Large intestine (tissue), 3 donors: ENCODE measurements around the gene RGS19. TPM values are rescaled to one million over a fixed set of nuclear protein-coding genes. Genes with fewer than 3 reads are reported as not detected.

Experiments
- DNase-seq, 2 donors: peaks; one replicate each; pipeline versions ENCODE4 v3.0.0 to v3.0.0-alpha.2; 2013
- H3K27ac ChIP-seq: one replicate; pipeline ENCODE4 v1.5.1; 2013; ENCODE audit warnings: low read length
- H3K27me3 ChIP-seq: 2 replicates; pipeline ENCODE4 v1.6.1; 2013; ENCODE audit warnings: low read length; ENCODE audit not compliant: control insufficient read depth, insufficient read depth
- H3K36me3 ChIP-seq: 2 replicates; pipeline ENCODE4 v1.6.1; 2013; ENCODE audit warnings: low read length; ENCODE audit not compliant: control insufficient read depth, insufficient read depth
- H3K4me1 ChIP-seq: one replicate; pipeline ENCODE4 v1.6.1; 2013; ENCODE audit warnings: low read length; ENCODE audit not compliant: control insufficient read depth, insufficient read depth
- H3K4me3 ChIP-seq: one replicate; pipeline ENCODE4 v1.5.1; 2013; ENCODE audit warnings: low read length
- H3K9me3 ChIP-seq: one replicate; pipeline ENCODE4 v1.6.1; 2013; ENCODE audit warnings: mild to moderate bottlenecking, low read depth, low read length, moderate library complexity; ENCODE audit not compliant: control insufficient read depth
- WGBS: methylation state at CpG from one replicate; pipeline ENCODE4 v1.1.5; 2013; ENCODE audit warnings: low lambda C conversion rate; ENCODE audit not compliant: insufficient coverage; 5-methylcytosine and 5-hydroxymethylcytosine counted together
- polyA plus RNA-seq: library from polyadenylated mRNA; unstranded; fragments of 120-200 nt; gene quantifications from one replicate; pipeline ENCODE4 v1.2.1, GENCODE V29; 2013

Gene RGS19
- polyA plus RNA-seq, 1 donor, result 5.9 TPM

- Histone ChIP-seq H3K27ac (no peak overlapping the region), H3K9me3 (peaks cover 7% of the 10 kb centered on the region), H3K27me3 (peaks cover 82% of the 10 kb centered on the region), H3K36me3 (peaks cover 30% of the 10 kb centered on the region), H3K4me3 (no peak overlapping the region), H3K4me1 (peaks cover 18% of the 10 kb centered on the region)
- no CpG with 5 or more reads among the region's 36 CpGs for WGBS
- no peak for DNase-seq
These were observed 41.7 kb downstream of the RGS19 start for GRCh38 chr20:64037498-64038213.

GRCh38 chr20:64037199-64037497 is 42.2 kb downstream of the RGS19 start:
- Histone ChIP-seq H3K36me3 (peaks cover 35% of the 10 kb centered on the region), H3K4me3 (no peak overlapping the region), H3K27me3 (peaks cover 81% of the 10 kb centered on the region), H3K9me3 (peaks cover 7% of the 10 kb centered on the region), H3K27ac (no peak overlapping the region), H3K4me1 (peaks cover 18% of the 10 kb centered on the region)
- no peak for DNase-seq
- no CpG with 5 or more reads among the region's 3 CpGs for WGBS

GRCh38 chr20:64036346-64037198 is 42.7 kb downstream of the RGS19 start:
- H3K27ac ChIP-seq, result no peak overlapping the region
- peaks cover 7% of the 10 kb centered on the region for H3K9me3 ChIP-seq
- DNase-seq, result no peak
- WGBS, result no CpG with 5 or more reads among the region's 17 CpGs
- H3K4me3 ChIP-seq, result no peak overlapping the region
- peaks cover 41% of the 10 kb centered on the region for H3K36me3 ChIP-seq
- peaks cover 18% of the 10 kb centered on the region for H3K4me1 ChIP-seq
- peaks cover 75% of the 10 kb centered on the region for H3K27me3 ChIP-seq

DNA sequence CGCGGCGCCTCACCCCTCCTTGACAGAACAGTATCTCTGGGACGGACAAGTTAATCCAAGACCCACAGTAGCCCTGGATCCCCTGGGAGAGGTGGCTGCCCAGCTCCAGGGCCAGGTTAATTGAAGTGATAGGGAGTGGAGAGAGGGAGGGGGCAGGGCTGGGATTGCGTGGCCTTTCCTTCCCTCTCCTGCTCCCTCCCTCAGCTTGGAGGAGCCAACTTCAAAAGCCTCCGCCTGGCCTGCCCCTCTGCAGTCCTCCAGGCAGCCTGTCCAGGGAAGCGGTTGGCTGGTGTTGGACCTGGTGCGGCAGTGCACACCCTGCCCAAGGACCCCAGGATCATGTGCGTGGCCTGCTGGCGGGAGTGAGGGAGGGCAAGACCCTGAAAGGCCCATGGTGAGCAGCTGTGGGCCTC is 43.4 kb downstream of the RGS19 start, which contains the start of gene C20orf204:
C20orf204 (plus strand) TSS at position 250 of the 413 bp plus-strand sequence; CDS start at position 392, 142 bp downstream.
- H3K4me3 ChIP-seq, result no peak within 1 kb of the TSS
- H3K27ac ChIP-seq, result no peak within 1 kb of the TSS
- no peak for DNase-seq
- peaks cover 7% of the 10 kb centered on the region for H3K9me3 ChIP-seq
- peaks cover 41% of the 10 kb centered on the region for H3K36me3 ChIP-seq
- peaks cover 17% of the 10 kb centered on the region for H3K4me1 ChIP-seq
- no CpG with 5 or more reads among the region's 10 CpGs for WGBS
- peaks cover 69% of the 10 kb centered on the region for H3K27me3 ChIP-seq

DNA sequence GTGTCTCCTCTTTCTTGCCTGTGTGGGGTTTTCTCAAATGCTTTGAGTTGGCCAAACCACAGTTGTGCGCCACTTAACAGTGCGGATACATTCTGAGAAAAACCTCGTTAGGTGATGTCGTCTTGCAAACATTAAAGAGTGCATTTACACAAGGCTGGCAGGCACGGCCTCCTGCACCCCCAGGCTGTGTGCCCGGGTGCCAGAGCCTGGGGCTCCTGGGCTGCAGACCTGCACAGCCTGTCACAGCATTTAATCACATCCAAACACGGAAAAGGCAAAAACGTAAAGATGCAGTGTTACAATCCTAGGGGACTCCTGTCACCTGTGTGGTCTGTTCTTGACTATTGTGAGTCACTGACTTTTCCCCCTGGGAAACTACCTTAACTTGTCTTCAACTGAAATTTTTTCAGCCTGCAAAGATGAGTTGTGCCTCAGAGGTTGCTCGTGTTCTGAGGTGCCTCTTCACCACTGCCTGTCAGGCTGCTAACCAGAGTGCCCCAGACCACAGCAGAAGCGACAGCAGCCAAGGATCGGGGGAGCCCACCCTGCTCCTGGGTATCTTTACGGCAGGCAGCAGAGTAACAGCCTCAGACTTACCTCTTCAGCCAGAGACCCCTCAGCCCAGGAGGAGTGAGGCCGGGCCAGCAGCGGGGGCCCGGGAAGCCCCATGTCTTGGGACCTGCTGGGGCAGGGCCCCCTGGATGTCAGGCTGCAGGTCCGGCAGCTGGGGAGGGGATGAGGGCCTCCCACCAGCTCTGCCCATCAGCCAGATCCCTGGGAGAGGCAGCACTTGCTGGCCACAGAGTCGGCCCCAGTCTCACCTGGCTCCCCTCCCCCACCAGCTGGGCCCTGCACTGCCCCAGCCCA is 44.0 kb downstream of the RGS19 start:
- H3K36me3 ChIP-seq, result peaks cover 41% of the 10 kb centered on the region
- H3K27ac ChIP-seq, result no peak overlapping the region
- H3K4me1 ChIP-seq, result peaks cover 23% of the 10 kb centered on the region
- H3K27me3 ChIP-seq, result peaks cover 63% of the 10 kb centered on the region
- no peak for DNase-seq
- H3K4me3 ChIP-seq, result no peak overlapping the region
- no CpG with 5 or more reads among the region's 17 CpGs for WGBS
- H3K9me3 ChIP-seq, result peaks cover 7% of the 10 kb centered on the region

GRCh38 chr20:64033981-64034493 is 45.3 kb downstream of the RGS19 start:
- Histone ChIP-seq H3K4me1 (peaks cover 24% of the 10 kb centered on the region), H3K36me3 (peaks cover 51% of the 10 kb centered on the region), H3K27ac (no peak overlapping the region), H3K4me3 (no peak overlapping the region), H3K27me3 (peaks cover 50% of the 10 kb centered on the region), H3K9me3 (peaks cover 9% of the 10 kb centered on the region)
- WGBS, result no CpG with 5 or more reads among the region's 11 CpGs
- DNase-seq, result no peak

DNA sequence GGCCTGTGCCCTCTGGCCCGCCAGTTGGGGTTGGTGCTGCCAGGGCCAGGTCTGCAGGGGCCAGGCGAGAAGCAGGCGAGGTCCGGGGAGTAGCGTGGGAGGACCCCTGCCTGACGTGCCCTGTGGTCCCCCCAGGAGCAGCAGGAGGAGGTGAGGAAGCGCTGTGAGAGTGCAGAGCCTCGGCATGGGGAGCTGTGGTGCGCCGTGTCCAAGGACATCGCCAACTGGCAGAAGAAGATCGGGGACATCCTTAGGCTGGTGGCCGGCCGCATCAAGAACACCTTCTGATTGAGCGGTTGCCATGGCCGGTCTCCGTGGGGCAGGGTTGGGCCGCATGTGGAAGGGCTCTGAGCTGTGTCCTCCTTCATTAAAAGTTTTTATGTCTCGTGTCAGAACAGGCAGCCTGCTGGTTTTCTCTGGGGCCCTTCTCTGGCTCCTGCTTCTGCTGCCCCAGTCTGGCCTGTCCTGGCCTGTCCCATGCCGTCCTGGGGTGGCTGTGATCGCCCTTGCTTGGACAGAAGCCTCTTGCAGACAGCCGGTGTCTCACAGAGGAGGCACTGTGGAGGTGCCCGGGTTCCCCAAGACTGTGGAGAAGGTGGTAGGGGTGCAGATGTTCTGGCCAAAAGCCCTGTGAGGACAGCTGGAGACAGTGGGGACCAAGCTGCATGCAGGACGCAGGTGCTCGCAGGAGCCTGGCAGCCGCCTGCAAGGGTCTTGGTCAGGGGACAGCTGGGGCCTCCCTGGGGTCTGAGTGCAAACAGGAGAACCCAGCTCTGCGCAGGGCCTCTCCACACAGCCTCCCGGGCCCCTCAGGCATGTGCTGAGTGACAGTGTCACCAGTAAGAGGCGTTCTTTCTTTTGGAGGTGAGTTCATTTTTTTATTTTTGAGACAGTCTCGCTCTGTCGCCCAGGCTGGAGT is 46.4 kb downstream of the RGS19 start:
- no peak for DNase-seq
- Histone ChIP-seq H3K27me3 (peaks cover 42% of the 10 kb centered on the region), H3K36me3 (peaks cover 61% of the 10 kb centered on the region), H3K27ac (no peak overlapping the region), H3K9me3 (peaks cover 8% of the 10 kb centered on the region), H3K4me1 (peaks cover 23% of the 10 kb centered on the region), H3K4me3 (no peak overlapping the region)
- no CpG with 5 or more reads among the region's 31 CpGs for WGBS

- no peak for DNase-seq
- H3K27ac ChIP-seq, result no peak overlapping the region
- H3K4me1 ChIP-seq, result peaks cover 18% of the 10 kb centered on the region
- no CpG with 5 or more reads among the region's 19 CpGs for WGBS
- peaks cover 72% of the 10 kb centered on the region for H3K36me3 ChIP-seq
- H3K4me3 ChIP-seq, result no peak overlapping the region
- peaks cover 4% of the 10 kb centered on the region for H3K9me3 ChIP-seq
- H3K27me3 ChIP-seq, result peaks cover 32% of the 10 kb centered on the region
These were observed 47.5 kb downstream of the RGS19 start for GRCh38 chr20:64031822-64032314.

- Histone ChIP-seq H3K4me1 (peaks cover 15% of the 10 kb centered on the region), H3K9me3 (peaks cover 4% of the 10 kb centered on the region), H3K4me3 (no peak overlapping the region), H3K27me3 (peaks cover 21% of the 10 kb centered on the region), H3K27ac (no peak overlapping the region), H3K36me3 (peaks cover 80% of the 10 kb centered on the region)
- peak; percentile 57 to 90 for DNase-seq
- no CpG with 5 or more reads among the region's 20 CpGs for WGBS
These were observed 48.8 kb downstream of the RGS19 start for GRCh38 chr20:64030371-64031134.
